Keratinocyte (primary cell): ENCODE measurements around the gene SGCE.

ENCODE experiments used
- CTCF ChIP-seq, 3 experiments: IDR thresholded peaks in 1 of 3; conservative IDR thresholded peaks in 1 of 3; optimal IDR thresholded peaks in 1 of 3; 2 replicates in 2 of 3; 3 replicates in 1 of 3; pipeline versions ENCODE3 to v1.5.1; 2011; ENCODE audit warnings: low read length in 3 of 3, mild to moderate bottlenecking in 3 of 3, moderate library complexity in 2 of 3, control low read depth in 1 of 3, inconsistent platforms in 1 of 3; ENCODE audit not compliant: insufficient read depth in 2 of 3; ENCODE audit errors: extremely low read depth in 1 of 3
- EZH2 ChIP-seq: IDR thresholded peaks from one replicate; pipeline ENCODE4 v1.6.1; 2012; ENCODE audit warnings: inconsistent platforms, mild to moderate bottlenecking, low read length, moderate library complexity

GRCh38 chr7:94697035-94697974 is 41.4 kb upstream of the SGCE start:
- TF ChIP-seq CTCF (optimal IDR thresholded peaks at IDR 0.05 in 1 of 3, IDR thresholded peaks at IDR 0.05 in 1 of 3, conservative IDR thresholded peaks at IDR 0.05 in 1 of 3; ENCODE audit: extremely low read depth in 1 of 3, insufficient read depth in 2 of 3, low read length in 3 of 3), result no peak
- no peak for TF ChIP-seq EZH2
